Right atrium auricular region (tissue), 2 donors: ENCODE results near the gene ERF. TPM values are rescaled to one million over a fixed set of nuclear protein-coding genes. Genes with fewer than 3 reads are reported as not detected.

Experiments used
- DNase-seq: peaks from one replicate; pipeline ENCODE4 v3.0.0-alpha.2; 2019; ENCODE audit warnings: low spot score
- H3K27ac ChIP-seq, 2 donors: fragments of 200-600 bp; sonication (generic); 1 replicate in 1 of 2; 2 replicates in 1 of 2; pipeline ENCODE4 v1.5.1; 2016 to 2019
- H3K27me3 ChIP-seq, 2 donors: fragments of 200-600 bp; sonication (generic); one replicate each; pipeline versions ENCODE4 v1.5.1 to v1.6.0; 2017 to 2019
- H3K36me3 ChIP-seq: fragments of 200-600 bp; sonication (generic); one replicate; pipeline ENCODE4 v1.5.1; 2016
- H3K4me1 ChIP-seq, 2 donors: fragments of 200-600 bp; sonication (generic); one replicate each; pipeline versions ENCODE4 v1.5.1 to v1.6.0; 2017 to 2019
- H3K4me3 ChIP-seq, 2 donors: fragments of 200-600 bp; sonication (generic); 1 replicate in 1 of 2; 2 replicates in 1 of 2; pipeline ENCODE4 v1.5.1; 2017 to 2019; ENCODE audit warnings: mild to moderate bottlenecking in 1 of 2, moderate library complexity in 1 of 2
- H3K9me3 ChIP-seq, 2 donors: fragments of 200-600 bp; sonication (generic); one replicate each; pipeline ENCODE4 v1.5.1; 2019
- total RNA-seq, 2 donors: library from RNA; depleted of rRNA; stranded (reverse); fragments of >200 nt; gene quantifications; one replicate each; pipeline ENCODE4 v1.1.0, GENCODE V29; 2016
- TF ChIP-seq, protein P1 (sequence below), 2 donors: fragments of 200-600 bp; sonication (generic); IDR thresholded peaks; one replicate each; pipeline ENCODE4 v1.5.1; 2019; ENCODE audit warnings: antibody characterized with exemption in 2 of 2

The ERF gene
- total RNA-seq, 2 donors from 2014 or later, result 26.8 to 34.9 TPM

- TF ChIP-seq, protein P1, sequence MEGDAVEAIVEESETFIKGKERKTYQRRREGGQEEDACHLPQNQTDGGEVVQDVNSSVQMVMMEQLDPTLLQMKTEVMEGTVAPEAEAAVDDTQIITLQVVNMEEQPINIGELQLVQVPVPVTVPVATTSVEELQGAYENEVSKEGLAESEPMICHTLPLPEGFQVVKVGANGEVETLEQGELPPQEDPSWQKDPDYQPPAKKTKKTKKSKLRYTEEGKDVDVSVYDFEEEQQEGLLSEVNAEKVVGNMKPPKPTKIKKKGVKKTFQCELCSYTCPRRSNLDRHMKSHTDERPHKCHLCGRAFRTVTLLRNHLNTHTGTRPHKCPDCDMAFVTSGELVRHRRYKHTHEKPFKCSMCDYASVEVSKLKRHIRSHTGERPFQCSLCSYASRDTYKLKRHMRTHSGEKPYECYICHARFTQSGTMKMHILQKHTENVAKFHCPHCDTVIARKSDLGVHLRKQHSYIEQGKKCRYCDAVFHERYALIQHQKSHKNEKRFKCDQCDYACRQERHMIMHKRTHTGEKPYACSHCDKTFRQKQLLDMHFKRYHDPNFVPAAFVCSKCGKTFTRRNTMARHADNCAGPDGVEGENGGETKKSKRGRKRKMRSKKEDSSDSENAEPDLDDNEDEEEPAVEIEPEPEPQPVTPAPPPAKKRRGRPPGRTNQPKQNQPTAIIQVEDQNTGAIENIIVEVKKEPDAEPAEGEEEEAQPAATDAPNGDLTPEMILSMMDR (IDR thresholded peaks at IDR 0.05), result no peak
- Histone ChIP-seq H3K9me3 (no peaks in the 10 kb centered on the region), H3K27ac (no peak overlapping the region), H3K4me1 (peaks cover 0 to 5% of the 10 kb centered on the region in 2 donors), H3K36me3 (peaks cover 49% of the 10 kb centered on the region), H3K27me3 (no peaks in the 10 kb centered on the region), H3K4me3 (no peak overlapping the region)
- no peak for DNase-seq
Measured at GRCh38 chr19:42226886-42227285, 28.0 kb downstream of the ERF start.

GRCh38 chr19:42225718-42226292 lies 29.1 kb downstream of the ERF start:
- TF ChIP-seq, protein P1 (IDR thresholded peaks at IDR 0.05), result no peak
- H3K4me3 ChIP-seq, result no peak overlapping the region
- H3K36me3 ChIP-seq, result peaks cover 41% of the 10 kb centered on the region
- no peaks in the 10 kb centered on the region for H3K27me3 ChIP-seq
- H3K9me3 ChIP-seq, result no peaks in the 10 kb centered on the region
- DNase-seq, result no peak
- peaks cover 0 to 16% of the 10 kb centered on the region in 2 donors for H3K4me1 ChIP-seq
- H3K27ac ChIP-seq, result no peak overlapping the region

- no peaks in the 10 kb centered on the region for H3K9me3 ChIP-seq
- H3K36me3 ChIP-seq, result peaks cover 36% of the 10 kb centered on the region
- TF ChIP-seq, protein P1 (IDR thresholded peaks at IDR 0.05), result no peak
- H3K4me3 ChIP-seq, result no peak overlapping the region
- no peaks in the 10 kb centered on the region for H3K27me3 ChIP-seq
- DNase-seq, result no peak
- H3K4me1 ChIP-seq, result peaks cover 0 to 18% of the 10 kb centered on the region in 2 donors
- H3K27ac ChIP-seq, result no peak overlapping the region
Measured at GRCh38 chr19:42224940-42225717, 29.8 kb downstream of the ERF start.

GRCh38 chr19:42220751-42221097 lies 34.2 kb downstream of the ERF start:
- Histone ChIP-seq H3K36me3 (peaks cover 16% of the 10 kb centered on the region), H3K4me1 (peaks cover 0 to 47% of the 10 kb centered on the region in 2 donors), H3K27me3 (no peaks in the 10 kb centered on the region), H3K27ac (peak overlapping the region; percentile 84 to 93), H3K9me3 (no peaks in the 10 kb centered on the region), H3K4me3 (peak overlapping the region; percentile 80 to 87)
- DNase-seq, result no peak
- TF ChIP-seq, protein P1 (IDR thresholded peaks at IDR 0.05), result no peak

DNA sequence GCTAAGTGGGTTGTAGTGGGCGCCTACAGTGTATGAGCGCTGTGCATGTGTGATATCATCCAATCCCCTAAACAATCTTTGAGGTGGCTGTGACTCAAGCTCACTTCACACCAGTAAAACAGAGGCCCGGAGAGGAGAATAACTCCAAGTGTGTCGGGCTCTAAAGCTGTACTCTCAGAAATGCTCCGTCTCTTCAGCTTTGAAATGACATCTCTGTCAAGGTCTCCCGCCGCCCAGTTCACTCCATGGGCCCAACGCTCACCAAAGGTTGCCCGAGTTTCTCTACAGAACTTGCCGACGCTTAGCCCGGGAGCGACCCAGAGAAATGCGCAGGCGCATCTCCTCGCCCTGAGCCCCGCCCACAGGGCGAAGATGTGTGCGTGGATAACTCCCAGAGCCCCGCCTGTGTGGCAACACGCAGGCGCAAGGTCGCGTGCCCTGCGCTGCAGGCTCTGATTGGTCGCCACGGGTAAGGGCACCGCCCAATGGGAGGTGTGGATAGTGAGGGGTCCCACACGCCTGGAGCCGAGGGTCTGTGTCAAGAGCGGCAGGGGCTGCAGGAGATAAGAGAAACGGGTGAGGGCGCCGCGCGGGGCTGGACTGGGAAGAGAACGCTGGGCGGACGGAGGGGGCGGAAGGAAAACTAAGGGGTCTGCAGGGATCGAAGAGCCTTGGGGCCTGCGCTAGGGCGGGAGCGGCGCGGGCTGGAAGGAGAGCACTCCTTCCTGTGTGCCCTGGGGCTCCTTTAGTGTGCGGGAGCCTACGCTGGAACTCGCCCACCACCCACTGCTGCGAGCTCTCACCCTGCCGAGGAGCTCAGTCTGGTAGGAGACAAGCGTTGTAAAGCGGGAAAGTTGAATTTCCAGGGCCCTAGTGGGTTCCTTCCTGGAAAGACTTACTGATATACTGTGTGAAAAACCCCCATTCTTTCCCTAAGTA lies 34.8 kb downstream of the ERF start, which contains the start of gene ZNF526:
Gene ZNF526 (plus strand): TSS at position 501 of the 939 bp plus-strand sequence. CDS start 4,092 bp downstream, outside the sequence.
- no peaks in the 10 kb centered on the region for H3K27me3 ChIP-seq
- DNase-seq, result peak; percentile 98
- peak within 1 kb of the TSS; percentile 84 to 93 for H3K27ac ChIP-seq
- H3K9me3 ChIP-seq, result no peaks in the 10 kb centered on the region
- H3K4me3 ChIP-seq, result peak within 1 kb of the TSS; percentile 80 to 87
- H3K4me1 ChIP-seq, result peaks cover 0 to 52% of the 10 kb centered on the region in 2 donors
- TF ChIP-seq, protein P1 (IDR thresholded peaks at IDR 0.05), result no peak
- H3K36me3 ChIP-seq, result peaks cover 10% of the 10 kb centered on the region
